ENCODE measurements around the gene ATG16L1.

ATG16L1 gene

GRCh38 chr2:233339427-233339826, 88.0 kb downstream of the ATG16L1 start:
- no peak for DNase-seq (ENCODE audit: low spot score)
- in situ Hi-C loops (cut with MboI; ENCODE audit: low sequenced_read_pairs, unreplicated experiment): no loop called here
- TF ChIP-seq CTCF (IDR thresholded peaks at IDR 0.05; ENCODE audit: borderline replicate concordance, control extremely low read depth, extremely low read depth, insufficient read depth, missing control alignments): no peak

- no peak for TF ChIP-seq CTCF (IDR thresholded peaks at IDR 0.05; ENCODE audit: borderline replicate concordance, control extremely low read depth, extremely low read depth, insufficient read depth, missing control alignments)
- no peak for DNase-seq (ENCODE audit: low spot score)
- in situ Hi-C loops (cut with MboI; ENCODE audit: low sequenced_read_pairs, unreplicated experiment): no loop called here
Measured at GRCh38 chr2:233341296-233341695, 89.8 kb downstream of the ATG16L1 start.

GRCh38 chr2:233342301-233342700, 90.8 kb downstream of the ATG16L1 start:
- in situ Hi-C loops (cut with MboI; ENCODE audit: low sequenced_read_pairs, unreplicated experiment): no loop called here
- TF ChIP-seq CTCF (IDR thresholded peaks at IDR 0.05; ENCODE audit: borderline replicate concordance, control extremely low read depth, extremely low read depth, insufficient read depth, missing control alignments): no peak
- no peak for DNase-seq (ENCODE audit: low spot score)

- in situ Hi-C loops (cut with MboI; ENCODE audit: low sequenced_read_pairs, unreplicated experiment): no loop called here
- DNase-seq (ENCODE audit: low spot score): no peak
- no peak for TF ChIP-seq CTCF (IDR thresholded peaks at IDR 0.05; ENCODE audit: borderline replicate concordance, control extremely low read depth, extremely low read depth, insufficient read depth, missing control alignments)
Measured at GRCh38 chr2:233343171-233343705, 91.8 kb downstream of the ATG16L1 start.
